Cardiac fibroblast (primary cell): ENCODE results near the gene RAB12.

Experiments
- DNase-seq, 2 donors: peaks; one replicate each; pipeline versions ENCODE4 v3.0.0 to v3.0.0-alpha.2; 2010; ENCODE audit warnings: low read depth in 2 of 2
- H3K4me3 ChIP-seq, 2 donors: replicated peaks in 1 of 2; 1 replicate in 1 of 2; 2 replicates in 1 of 2; pipeline ENCODE4 v1.5.1; 2011; ENCODE audit warnings: low read depth in 2 of 2, low read length in 2 of 2, mild to moderate bottlenecking in 2 of 2, moderate library complexity in 1 of 2
- CTCF ChIP-seq: IDR thresholded peaks from one replicate; pipeline ENCODE4 v1.5.1; 2011; ENCODE audit warnings: low read depth, mild to moderate bottlenecking, low read length, inconsistent platforms

Gene RAB12

GRCh38 chr18:8603663-8604520, 5.3 kb upstream of the RAB12 start:
- DNase-seq: no peak
- no peak overlapping the region for H3K4me3 ChIP-seq

DNA sequence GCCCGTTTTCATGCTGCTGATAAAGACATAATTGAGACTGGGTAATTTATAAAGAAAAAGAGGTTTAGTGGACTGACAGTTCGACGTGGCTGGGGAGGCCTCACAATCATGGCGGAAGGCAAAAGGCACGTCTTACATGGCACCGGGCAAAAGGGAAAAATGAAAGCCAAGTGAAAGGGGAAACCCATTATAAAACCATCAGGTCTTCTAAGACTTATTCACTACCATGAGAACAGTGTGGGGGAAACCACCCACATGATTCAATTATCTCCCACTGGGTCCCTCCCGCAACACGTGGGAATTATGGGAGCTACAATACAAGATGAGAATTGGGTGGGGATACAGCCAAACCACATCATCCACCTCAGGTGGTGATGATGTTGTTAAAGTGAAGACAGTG, 3.3 kb upstream of the RAB12 start:
- H3K4me3 ChIP-seq: no peak overlapping the region
- DNase-seq: no peak
- no peak for TF ChIP-seq CTCF

More at GRCh38 chr18:8603663-8604520, 5.3 kb upstream of the RAB12 start:
- no peak for TF ChIP-seq CTCF

- peak overlapping the region; percentile 25 to 44 for H3K4me3 ChIP-seq
- TF ChIP-seq CTCF: no peak
Measured at GRCh38 chr18:8607776-8608742, 1.2 kb upstream of the RAB12 start.

DNA sequence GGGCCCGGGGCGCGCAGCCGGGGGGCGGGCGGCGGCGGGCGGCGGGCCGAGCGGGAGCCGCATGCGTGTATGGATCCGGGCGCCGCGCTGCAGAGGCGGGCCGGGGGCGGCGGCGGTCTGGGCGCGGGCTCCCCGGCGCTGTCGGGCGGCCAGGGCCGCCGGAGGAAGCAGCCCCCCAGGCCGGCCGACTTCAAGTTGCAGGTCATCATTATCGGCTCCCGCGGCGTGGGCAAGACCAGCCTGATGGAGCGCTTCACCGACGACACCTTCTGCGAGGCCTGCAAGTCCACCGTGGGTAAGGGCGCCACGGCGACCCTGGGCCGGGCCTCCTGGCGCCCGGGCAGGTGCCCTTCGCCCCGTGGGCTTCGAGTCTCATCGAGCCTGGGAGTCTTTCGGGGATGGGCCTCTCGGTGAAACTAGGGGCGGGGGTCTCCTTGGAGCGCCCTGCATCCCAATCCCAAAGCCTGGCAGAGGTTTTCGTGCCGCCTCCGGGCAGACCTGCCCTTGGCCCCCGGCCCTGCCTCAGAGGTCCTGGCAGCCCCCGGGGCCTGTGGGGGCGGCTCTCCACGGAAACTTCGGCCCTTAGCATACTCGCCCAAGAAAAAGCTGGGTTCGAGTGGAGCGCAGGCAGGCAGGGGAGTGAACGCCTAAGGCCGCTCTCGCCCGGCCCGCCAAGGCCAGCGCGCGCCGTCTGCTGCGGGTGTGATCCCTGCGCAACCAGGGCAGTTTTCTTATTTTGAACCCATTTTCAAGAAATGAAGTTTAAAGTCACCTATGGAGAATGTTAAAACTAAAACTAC, 622 bp downstream of the RAB12 start:
- DNase-seq: no peak
- H3K4me3 ChIP-seq: peak overlapping the region; percentile 71 to 73

More at GRCh38 chr18:8607776-8608742, 1.2 kb upstream of the RAB12 start:
- peak; percentile 38 to 46 for DNase-seq

DNA sequence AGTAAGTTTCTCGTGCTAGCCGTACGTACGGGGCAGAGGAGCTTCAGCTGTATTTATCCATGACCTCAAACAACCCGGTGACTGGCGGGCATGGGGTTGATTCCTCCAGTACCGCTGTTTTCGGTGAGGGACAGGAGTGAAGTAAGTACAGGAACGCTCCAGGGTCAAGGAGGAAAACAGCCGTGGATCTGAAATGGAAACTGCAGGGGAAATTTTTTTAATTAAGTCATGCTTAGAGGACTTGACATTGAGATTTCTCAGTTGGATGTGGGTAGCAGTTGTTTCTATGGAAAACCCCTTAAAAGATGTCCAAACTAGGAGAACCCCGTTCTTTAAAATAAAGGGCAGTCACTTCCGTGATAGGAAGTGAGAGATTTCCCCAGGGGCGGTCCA, 1.2 kb downstream of the RAB12 start:
- DNase-seq: peak; percentile 30 to 45
- H3K4me3 ChIP-seq: peak overlapping the region; percentile 71 to 73
- TF ChIP-seq CTCF: no peak

More for the DNA sequence above, 622 bp downstream of the RAB12 start:
- TF ChIP-seq CTCF: no peak
